PC-3 (cell line): Measurements from ENCODE around the gene TGFB2.

Experiments
- EZH2 ChIP-seq: fragments of 300-600 bp; sonication (generic); IDR thresholded peaks from one replicate; pipeline ENCODE4 v1.6.1; 2017; ENCODE audit warnings: antibody characterized with exemption, mild to moderate bottlenecking, low read length; ENCODE audit not compliant: unreplicated experiment
- EZH2phosphoT487 ChIP-seq: fragments of 300-600 bp; sonication (generic); IDR thresholded peaks from 2 replicates; pipeline ENCODE4 v1.6.1; 2018; ENCODE audit warnings: mild to moderate bottlenecking, antibody characterized with exemption, low read length, borderline replicate concordance

DNA sequence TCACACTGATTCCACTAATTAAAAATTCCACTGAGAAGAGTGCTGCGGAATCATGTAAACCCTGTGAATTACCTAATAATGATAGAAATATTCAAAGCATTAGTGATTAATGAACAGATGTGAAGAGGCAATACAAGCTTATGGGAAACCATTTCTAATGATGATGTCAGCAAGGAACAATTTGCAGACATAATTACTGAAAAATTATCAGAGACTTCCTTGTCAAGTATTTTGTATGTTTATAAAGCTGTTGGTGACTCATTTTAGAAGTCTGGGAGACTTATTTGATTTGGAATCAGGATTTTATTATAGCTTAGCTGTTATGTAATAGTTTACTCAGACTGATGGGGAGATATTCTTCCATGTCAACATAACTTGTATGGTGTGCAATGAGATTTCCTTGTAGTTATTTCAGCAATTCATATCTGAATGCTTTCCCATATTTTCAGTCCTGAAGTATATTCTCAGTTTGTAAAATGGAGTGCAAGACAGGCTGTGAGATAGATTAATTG lies 135.5 kb downstream of the TGFB2 start:
- no peak for TF ChIP-seq EZH2
- no peak for TF ChIP-seq EZH2phosphoT487
